ENCODE data around the gene F8.
"Not testable (repeated sequence)": the region's sequence is repeated elsewhere in the genome, so short reads cannot be mapped to it uniquely, and the experiment has no call there.

F8 gene

GRCh38 chrX:154868522-154868921 lies 154.0 kb downstream of the F8 start:
- DNase-seq: not testable (repeated sequence)

- DNase-seq: no peak
Measured at GRCh38 chrX:154855256-154855655, 167.3 kb downstream of the F8 start.

- no peak for DNase-seq
Measured at GRCh38 chrX:154850957-154851611, 171.4 kb downstream of the F8 start.

GRCh38 chrX:154840856-154841255 lies 181.7 kb downstream of the F8 start:
- DNase-seq: peak; percentile 80

GRCh38 chrX:154836163-154836562 lies 186.4 kb downstream of the F8 start:
- no peak for DNase-seq

GRCh38 chrX:154834562-154834961 lies 188.0 kb downstream of the F8 start, which contains the start of gene SMIM9:
Gene SMIM9, minus strand, starts transcription at chrX:154834662. Its CDS starts 3,806 bp downstream, at chrX:154830856.
- DNase-seq: peak; percentile 30

- no peak for DNase-seq
Measured at GRCh38 chrX:154833746-154834274, 188.7 kb downstream of the F8 start.

- no peak for DNase-seq
Measured at GRCh38 chrX:154829926-154830442, 192.5 kb downstream of the F8 start.

GRCh38 chrX:154829134-154829533 lies 193.4 kb downstream of the F8 start:
- DNase-seq: no peak

GRCh38 chrX:154828016-154828408 lies 194.5 kb downstream of the F8 start:
- no peak for DNase-seq

- DNase-seq: no peak
Measured at GRCh38 chrX:154827194-154828015, 195.1 kb downstream of the F8 start.

GRCh38 chrX:154825586-154825985 lies 196.9 kb downstream of the F8 start:
- not testable (repeated sequence) for DNase-seq

- DNase-seq: no peak
Measured at GRCh38 chrX:154824638-154825037, 197.9 kb downstream of the F8 start.

- no peak for DNase-seq
Measured at GRCh38 chrX:154822029-154822428, 200.5 kb downstream of the F8 start.

GRCh38 chrX:154821523-154821922 lies 201.0 kb downstream of the F8 start:
- DNase-seq: no peak

GRCh38 chrX:154819771-154820341 lies 202.7 kb downstream of the F8 start:
- no peak for DNase-seq

- no peak for DNase-seq
Measured at GRCh38 chrX:154818916-154819770, 203.4 kb downstream of the F8 start.

GRCh38 chrX:154817048-154817618 lies 205.4 kb downstream of the F8 start:
- DNase-seq: not testable (repeated sequence)

GRCh38 chrX:154816326-154816898 lies 206.1 kb downstream of the F8 start:
- DNase-seq: peak; percentile 40

- DNase-seq: no peak
Measured at GRCh38 chrX:154815274-154815818, 207.2 kb downstream of the F8 start.

- DNase-seq: no peak
Measured at GRCh38 chrX:154813801-154814200, 208.7 kb downstream of the F8 start.
